ENCODE results near the gene MROH2A.

Gene MROH2A

DNA sequence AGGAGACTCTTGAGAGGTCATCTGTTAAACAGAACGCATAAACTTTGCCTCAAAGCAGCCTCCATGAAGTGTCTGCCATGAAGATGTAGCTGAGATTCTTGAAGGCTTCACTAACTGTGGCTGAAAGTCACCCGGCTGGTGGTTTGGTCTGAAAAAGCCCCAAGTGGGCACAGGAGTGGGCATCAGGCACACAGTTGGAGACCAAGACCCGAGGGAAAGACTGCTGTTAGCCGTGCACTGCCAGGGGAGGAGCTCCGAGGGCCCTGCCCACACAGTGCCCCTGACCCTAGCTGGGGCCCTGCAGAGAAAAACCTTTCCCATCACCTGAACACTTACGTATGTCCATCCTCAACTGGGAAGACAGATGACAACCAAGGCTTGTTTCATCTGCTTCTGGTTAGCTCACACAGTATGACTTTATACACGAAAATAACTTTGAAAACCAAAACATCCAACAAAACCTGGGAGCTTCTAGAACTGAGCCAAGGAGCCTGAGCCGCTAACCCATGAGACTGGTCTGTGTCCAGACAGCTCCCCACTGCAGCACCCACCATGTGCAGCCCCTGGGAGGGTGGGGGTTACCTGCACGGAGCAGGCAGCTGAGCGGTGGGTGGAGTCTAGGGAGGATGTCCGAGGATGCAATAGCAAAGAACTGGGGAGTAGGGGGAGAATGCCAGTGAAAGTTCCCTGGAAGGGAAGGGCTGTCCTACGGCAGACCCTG is 60.8 kb downstream of the MROH2A start:
- no peak for DNase-seq

DNA sequence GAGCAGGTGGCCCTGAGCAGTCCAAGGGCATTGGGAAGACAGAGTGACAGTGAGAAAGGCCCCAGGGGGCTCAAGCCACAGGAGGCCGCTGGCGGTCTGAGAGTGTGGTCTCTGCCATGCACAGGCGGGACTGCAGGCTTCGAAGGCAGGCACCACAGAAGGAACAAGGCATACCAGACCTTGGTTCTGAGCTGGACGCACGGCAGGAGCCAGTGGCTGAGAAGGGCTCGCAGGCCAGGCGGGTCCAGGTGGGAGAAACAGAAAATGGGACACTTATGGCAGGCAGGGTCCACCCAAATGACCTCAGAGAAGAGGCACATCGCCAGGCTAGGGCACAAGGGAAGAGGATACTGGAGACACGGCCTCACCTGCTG is 61.3 kb downstream of the MROH2A start:
- DNase-seq = no peak

DNA sequence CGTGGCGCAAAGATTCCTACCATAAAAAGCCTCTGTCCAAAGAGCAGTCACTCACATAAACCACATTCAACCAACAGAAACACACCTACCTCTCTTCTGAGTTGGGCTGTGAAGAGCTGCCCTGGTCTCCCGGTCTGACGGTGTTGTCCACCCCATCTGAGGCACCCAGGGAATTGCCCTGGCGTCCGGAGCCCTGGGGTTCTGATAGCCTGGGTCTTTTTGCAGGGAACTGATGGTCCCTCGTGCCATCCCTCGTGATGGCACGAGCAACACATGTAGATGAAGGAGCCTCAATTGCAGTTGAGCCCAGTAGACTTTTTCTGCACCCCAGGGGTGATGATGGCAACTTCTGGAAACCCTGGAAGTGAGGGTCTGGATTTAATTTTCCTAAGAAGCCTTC is 62.4 kb downstream of the MROH2A start:
- DNase-seq = no peak

DNA sequence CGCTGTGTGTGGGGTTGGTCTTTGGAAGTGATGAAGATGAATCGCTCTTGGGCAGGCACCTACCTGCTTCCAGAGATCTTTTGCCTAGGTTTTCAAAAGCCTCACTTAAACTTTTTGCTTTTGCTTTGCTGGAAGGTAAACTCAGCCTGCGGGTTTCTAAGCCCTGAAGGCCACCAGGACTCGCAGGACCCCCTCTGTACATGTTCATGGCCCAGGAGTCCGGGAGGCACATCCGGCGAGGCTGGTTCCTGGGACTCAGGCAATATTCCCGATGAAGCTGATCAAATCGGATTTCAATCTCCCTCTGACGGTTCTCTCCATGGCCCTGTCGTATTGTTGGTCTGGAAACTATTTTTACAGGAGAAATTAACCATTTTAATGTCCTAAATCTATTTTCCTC is 63.1 kb downstream of the MROH2A start:
- no peak for DNase-seq

DNA sequence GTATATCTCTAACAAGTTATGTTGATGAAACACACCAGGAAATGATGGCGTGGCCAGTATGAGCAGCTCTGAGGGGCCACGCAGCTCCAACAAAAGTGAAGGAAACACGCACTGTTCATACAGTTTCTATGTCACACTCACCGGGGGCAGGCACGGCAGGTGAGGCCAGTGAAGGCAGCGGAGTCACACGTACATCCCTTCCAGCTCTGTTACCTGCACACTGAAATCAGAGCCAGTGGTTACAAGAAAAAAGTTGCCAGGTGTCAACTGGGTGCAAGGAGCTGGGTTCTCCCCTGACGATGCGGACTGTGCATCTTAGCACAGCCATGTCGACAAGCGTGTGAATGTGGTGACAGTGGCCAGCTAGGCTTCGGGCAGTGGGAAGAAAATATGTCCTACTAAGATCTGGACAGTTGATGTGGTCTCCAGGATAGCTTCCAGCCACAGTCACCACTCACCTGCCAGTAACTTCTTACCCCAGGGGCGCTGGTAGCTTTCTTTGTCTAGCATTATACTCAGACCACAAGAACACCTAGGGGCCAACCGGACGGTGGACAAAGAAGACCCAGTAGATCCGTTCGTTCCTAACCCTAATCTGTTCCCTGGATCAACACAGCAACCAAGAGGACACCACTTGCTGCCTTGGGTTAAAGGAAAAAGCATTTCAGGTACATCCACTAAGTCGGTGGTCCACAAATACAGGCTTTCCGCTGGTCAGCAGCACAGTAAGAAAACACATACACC is 66.1 kb downstream of the MROH2A start:
- no peak for DNase-seq

DNA sequence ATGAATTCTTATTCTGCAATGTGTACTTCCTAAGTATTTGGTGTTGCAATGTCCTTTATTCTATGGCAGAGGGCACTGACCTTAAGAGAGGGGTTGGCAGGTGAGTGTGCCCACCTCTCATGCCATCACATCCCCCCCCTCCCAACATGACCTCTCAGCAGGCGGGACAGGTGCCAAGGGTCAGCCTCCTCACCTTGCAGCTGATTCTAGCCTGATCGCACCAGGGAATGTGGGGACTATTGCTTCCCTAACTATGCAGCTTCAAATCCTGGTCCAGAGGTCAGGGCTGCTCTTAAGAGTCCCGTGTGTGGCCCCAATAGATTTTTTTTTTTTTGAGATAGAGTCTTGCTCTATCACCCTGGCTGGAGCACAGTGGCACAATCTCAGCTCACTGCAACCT is 66.7 kb downstream of the MROH2A start:
- no peak for DNase-seq

DNA sequence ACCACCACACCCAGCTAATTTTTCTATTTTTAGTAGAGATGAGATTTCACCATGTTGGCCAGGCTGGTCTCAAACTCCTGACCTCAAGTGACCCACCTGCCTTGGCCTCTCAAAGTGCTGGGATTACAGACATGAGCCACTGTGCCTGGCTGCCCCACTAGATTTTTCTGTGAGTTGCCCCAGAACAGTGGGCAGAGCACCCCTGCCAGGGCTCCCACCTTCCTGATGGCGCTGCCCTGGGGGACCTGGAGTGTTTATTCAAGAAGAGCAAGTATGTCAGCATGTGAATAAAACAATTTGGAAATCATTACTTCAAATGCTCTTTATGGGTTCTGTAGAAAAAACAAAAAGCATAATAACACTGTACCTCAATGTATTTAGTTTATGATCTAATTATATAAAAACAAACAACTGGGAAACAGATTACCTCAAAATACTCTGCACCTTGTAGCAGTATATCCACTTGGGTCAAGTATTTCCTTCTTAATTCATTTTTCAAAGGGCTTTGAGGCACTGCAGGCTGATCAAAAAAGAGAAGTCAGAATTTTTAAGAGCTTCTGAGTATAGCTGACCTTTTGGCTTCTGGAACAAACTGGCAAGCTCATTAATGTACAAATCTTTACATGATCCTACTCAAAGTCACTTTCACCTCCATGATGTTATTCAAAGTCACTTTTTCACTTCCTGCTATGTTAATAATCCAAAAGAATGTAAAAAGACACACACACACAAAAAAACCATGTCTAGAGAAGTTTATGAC is 67.4 kb downstream of the MROH2A start:
- no peak for DNase-seq

DNA sequence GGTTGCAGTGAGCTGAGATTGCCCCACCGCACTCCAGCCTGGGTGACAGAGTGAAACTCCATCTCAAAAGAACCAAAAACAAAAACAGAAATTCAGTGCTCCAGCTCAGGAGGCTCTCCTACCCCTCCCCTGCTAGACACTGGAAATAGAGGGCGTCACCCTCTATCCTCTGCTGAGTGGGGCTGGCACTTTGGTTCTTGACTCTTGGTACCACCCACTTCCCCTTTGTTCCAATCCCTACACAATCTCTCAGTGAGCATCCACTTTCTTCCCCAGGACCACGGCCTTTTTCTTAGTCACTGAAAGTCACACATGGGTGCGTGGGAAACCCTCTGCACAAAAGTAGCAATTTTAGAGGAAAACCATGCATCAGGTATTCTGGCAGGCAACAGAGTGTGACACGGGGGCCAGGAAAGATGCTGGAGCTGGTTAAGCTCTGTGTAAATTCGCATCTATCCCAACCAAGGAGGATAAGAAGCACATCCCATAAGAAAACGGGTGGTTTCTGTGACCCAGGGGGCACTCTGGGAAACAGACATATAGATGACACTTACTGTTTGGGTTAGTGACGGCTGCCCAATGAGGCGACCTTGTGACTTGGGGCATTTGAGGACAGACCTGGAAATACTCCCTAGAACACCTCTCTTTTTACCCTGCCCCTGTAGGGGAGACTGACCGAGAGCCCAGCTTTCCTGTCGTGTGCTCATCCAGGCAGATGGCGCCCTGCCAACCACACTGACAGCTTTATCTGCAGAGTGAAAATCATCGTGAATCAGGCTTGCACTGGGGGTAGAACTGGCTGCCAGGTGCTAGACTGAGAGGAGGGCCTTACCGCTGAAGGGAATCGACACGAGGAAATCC is 68.5 kb downstream of the MROH2A start:
- no peak for DNase-seq

DNA sequence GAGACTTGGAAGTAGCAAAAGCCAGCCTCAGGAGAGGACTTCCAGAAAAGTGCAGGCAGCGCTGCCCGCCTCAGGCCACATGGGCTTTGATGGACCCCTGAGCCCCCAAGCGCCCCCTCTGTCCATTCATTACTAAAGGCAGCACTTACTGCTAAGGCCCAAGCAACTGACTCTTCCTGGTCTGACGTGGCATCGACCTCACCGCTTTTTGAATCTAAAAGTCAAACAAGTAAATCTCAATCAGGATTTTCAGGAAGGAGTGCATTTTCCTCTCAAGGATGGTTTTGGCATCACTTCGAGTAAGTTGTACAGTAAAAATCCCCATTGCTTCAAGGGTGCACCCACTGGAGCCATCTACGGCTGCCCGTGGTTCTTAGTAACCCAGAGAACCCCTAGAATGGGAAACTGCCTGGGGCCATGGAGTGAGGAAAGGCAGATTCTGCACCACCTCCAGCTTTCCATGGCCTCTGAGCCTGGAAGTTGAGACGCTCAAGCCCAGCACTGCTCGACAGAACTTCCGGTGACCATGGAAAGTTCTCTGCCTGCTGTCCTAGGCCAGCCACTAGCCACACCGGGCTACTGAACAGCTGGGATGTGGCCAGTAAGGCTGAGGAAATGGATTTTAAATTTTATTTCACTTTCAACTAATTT is 69.2 kb downstream of the MROH2A start:
- DNase-seq = no peak

DNA sequence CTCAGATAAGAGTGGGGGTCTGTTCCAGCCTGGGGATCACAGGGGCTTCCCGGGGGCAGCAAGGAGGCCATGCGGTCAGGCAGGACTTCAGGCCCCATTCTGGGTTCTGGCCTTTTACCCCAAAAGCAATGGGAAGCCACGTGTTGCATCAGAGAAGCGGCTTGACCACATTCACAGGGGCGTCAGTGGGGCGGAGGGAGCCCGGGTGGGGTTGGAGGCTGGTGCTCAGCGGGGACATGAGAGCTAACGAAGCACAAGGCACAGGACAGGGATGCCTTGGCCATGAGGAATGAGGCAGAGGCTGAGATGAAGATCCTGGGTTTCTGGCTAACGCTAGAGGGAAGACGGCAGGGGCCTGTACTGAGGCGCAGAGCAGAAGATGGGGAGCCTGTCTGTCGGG is 70.1 kb downstream of the MROH2A start:
- DNase-seq = no peak

DNA sequence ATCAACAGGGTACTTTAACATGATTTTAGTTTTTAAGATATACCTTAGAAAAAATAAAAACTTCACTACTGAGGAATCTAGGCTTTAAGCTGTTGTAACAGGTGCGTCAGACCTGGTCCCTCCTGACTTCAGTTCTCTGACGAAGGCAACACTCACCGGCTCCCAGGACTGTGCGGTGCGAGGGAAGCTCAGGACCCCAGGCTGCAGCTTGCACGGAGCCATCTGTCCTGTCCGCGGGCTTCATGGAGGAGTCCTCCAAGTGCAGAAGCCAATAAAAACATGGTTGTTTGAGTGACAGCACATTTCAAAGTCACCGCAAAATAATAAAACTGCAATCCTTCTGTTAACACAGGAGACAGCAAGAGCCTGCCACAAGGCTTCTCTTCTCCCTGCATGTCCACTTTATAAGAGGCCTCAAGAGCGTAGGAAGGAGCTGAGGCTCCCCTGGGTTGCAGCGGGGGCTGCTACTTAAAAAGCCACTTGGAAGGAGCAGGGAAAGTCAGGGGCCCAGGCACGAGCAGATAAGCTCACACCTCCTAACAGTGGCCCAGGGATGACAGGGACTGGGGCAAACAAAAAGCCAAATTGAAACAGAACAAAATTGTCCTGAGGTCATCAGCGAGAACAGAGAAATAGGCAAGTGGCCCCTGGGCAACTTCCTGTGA is 71.6 kb downstream of the MROH2A start:
- DNase-seq = no peak

DNA sequence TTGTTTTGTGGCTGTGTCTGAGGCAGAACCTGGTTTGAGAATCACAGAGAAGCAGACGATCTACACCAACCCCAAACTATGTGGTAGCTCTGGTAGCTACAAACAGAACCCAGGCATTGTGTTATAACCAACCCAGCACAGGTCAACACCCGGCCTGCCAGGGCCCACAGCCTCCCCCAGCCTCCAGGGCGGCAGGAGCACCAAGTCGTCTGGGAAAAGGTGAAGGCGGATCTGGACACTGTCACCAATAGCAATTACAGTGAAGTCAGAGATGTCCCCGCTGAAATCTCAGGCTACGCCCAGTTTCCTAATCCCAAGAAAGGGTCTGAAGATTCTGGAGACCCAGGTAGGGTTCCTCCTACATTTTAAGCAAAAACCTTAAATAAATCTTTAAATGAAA is 72.6 kb downstream of the MROH2A start:
- DNase-seq = no peak

DNA sequence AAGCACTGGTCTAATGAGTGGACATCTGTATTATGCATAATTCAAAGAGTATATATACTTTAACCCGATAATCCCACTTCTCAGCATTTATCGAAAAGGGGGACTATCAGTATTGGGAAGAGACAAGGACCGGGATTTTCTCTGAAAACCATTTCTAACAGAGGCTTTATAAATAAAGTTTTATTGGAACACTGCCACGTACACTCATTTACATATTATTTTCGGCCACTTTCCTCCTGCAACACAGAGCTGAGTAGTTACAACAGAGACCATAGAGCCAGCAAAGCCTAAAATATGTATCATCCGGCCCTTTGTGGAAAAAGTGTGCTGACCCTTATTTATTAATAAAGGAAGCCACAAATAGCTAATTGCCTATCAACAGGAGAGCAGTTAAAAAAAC is 73.0 kb downstream of the MROH2A start:
- no peak for DNase-seq

DNA sequence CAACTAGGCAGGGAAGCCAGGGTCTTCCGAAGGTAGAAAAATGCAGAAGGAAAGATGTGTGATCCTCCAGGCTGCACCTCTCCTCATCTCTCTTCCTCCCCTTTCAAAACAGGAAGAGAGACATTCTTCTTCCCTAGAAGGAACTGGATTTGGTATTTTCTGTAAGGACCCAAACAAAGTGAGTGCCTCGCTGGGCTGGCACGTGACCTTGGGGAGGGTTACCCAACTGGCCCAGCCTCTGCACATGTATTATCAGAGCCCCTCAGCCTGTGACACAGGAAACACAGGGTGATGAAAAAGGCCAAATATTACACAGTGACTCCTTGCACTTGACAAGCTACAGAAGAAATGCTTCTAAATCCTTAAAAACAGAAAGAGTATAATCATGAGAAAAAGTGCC is 73.9 kb downstream of the MROH2A start:
- DNase-seq = no peak

DNA sequence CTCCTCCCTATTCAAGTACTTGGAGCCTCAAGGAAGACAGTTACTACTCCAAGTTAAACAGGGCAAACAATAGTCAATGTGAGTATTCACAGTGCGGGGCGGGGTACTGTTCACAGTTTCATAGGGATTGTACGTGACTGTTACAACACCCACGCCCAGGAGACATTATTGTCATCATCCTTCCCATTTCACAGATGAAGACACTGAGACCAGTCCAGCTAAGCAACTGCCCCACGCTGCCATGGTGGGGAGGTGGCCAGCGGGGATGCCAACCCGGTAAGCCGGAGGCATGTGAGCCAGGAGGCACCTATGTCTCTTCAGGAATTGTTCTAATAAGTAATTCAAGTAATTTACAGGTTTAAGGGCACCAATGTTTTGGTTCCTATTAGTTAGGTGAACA is 75.2 kb downstream of the MROH2A start:
- DNase-seq = no peak

DNA sequence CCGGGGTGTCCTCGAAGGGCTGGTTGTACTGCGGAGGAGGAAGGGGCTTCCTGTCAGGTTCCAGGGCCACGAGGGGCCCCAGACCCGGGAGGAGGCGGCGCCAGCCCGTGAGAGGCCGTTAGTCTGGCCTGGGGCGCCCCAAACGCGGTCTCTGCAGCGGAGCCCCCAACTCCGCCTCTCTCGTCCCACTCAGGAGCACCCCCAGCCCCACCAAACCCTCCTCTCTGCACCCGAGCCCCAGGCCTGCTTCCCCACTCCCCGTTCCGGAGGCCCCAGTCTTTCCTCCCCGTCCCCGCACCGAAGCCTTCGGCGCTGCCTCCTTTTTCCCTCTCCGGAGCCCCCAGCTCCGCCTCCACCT is 75.7 kb downstream of the MROH2A start:
- DNase-seq = no peak

DNA sequence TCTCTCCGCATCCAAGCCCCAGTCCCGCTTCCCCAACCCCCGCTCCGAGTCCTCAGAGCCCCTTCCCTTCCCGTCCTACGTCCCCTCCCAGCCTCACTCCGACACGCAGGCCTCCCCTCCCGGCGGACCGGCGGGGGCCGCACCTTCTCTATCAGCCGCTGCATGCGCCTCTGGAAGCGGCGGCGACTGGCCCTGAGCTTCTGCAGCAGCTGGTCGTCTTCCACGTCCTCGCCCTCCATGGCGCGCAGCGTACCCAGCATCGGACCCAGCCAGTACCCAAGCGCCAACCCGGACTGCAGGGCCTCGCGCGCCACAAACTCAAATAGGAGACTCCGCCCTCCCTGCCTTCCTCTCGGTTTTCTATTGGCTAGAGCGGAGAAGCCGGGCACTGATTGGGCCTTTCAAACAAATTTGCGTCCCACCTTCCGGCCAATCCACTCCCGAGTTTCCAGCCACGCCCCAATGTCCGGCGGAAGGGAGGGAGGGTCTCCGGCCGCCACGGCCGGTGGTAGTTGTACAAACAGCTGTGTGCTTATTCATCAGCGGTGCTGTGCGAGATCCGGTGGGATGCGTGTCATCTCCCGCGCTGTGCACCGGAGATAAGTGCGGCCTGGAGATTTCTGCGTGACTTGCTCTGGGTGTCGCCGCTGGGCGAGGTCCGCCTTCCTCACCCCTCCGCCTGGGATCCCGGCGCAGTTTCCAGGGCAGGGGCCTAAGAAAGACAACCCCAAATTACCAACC is 76.3 kb downstream of the MROH2A start, which contains the start of gene HJURP:
Gene HJURP, minus strand, starts transcription at position 295 of the 741 bp plus-strand sequence. Its CDS starts 35 bp downstream, at position 260.
- peak; percentile 98 for DNase-seq

DNA sequence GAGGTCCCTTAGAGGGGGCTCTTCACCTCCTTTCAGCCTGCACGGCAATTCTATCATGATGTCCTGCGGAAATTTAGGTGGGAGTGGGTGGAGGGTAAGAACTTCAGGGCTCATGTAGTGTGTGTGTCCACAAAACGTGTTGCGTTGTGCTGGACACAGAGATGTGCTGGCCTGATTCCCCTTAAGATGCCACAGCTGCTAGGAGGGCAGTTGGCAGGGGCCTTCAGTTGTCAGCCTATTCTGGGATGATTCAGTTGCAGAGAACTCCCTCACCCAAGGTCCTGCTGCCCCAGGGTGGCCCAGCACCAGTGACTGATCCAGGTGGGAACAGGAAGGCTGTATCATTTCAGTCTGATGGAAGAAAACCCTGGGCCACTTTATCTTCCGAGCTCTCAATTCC is 77.2 kb downstream of the MROH2A start:
- no peak for DNase-seq

DNA sequence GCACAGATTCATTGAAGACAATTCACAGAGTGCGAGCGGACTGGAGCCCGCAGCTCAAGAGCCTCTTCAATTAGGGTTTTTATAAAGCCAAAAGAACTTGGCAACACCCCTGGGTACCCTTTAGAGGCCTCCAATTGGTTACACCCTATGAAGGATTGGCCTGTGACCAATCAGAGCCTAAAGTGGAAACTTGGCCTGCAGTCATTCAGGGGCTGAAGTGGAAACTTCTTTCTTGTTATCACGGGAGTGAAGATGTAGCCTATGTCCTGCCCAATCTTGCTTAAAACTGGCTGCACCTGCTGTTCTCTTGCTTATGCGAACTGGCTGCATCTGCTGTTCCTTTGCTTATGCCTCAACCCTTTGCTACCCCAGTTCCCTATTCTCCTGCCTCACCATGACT is 78.1 kb downstream of the MROH2A start:
- no peak for DNase-seq

DNA sequence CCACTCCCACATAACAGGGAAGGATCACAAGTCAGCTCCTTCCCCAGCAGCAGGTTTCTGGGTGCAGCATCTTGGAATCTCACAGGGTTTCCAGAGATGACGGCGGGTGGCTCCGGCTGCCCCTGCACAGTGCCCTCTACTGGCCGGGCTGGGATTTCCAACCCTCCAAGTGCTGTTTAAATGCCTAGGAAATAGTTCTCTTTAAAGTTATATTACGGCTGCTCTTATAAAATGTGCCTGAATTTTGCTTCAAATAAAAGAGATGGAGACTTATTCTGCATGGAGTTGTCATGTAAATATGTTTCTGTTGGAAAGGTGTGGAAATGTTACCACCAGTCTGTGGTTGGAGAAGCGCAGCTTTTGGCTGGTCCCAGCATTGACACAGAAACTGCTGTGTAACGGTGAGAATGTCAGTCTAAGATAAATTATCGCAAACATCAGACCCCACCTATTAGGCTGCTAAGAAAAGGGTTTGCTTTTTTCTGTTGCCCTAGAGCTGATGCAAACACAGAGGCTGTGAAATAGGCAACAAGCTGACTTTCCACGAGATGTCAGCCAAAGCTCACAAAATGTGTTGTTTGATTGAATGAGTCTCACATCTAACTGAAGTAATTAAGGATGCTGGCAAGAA is 79.5 kb downstream of the MROH2A start:
- DNase-seq = peak; percentile 30

DNA sequence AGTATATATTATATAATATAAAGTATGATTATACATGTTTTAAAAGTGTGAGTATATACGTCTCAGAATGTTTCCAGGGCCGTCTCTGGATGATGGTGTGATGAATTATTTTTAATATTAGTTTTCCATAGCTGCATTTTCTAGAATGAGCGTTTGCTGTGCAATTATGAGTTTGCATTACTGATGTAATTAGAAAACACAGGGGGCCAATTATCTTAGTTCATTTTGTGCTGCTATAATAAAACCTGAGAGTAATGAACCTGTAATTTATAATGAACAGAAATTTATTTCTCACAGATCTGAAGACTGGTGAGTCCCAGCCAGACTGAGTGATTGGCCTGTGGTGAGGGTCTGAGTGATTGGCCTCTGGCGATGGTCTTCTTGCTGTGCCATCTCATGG is 80.2 kb downstream of the MROH2A start:
- no peak for DNase-seq

All from EL (cell line).